Measurements from ENCODE around the gene SMNDC1.

DNA sequence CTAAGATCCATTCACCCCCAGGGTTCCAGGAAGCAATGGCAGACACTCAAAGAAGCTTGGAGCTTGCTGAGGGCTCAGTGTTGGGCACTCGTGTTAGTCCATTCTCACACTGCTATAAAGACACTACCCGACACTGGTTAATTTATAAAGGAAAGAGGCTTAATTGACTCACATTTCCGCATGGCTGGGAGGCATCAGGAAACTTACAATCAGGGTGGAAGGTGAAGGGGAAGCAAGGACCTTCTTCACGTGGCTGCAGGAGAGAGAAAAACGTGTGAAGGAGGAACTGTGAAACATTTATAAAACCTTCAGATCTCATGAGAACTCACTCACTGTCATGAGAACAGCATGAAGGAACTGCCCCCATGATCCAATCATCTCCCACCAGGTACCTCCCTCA, 44.7 kb upstream of the SMNDC1 start:
- no peak for TF ChIP-seq BHLHE40 (IDR thresholded peaks at IDR 0.05; ENCODE audit: low read depth, low read length)
- TF ChIP-seq, protein P1, sequence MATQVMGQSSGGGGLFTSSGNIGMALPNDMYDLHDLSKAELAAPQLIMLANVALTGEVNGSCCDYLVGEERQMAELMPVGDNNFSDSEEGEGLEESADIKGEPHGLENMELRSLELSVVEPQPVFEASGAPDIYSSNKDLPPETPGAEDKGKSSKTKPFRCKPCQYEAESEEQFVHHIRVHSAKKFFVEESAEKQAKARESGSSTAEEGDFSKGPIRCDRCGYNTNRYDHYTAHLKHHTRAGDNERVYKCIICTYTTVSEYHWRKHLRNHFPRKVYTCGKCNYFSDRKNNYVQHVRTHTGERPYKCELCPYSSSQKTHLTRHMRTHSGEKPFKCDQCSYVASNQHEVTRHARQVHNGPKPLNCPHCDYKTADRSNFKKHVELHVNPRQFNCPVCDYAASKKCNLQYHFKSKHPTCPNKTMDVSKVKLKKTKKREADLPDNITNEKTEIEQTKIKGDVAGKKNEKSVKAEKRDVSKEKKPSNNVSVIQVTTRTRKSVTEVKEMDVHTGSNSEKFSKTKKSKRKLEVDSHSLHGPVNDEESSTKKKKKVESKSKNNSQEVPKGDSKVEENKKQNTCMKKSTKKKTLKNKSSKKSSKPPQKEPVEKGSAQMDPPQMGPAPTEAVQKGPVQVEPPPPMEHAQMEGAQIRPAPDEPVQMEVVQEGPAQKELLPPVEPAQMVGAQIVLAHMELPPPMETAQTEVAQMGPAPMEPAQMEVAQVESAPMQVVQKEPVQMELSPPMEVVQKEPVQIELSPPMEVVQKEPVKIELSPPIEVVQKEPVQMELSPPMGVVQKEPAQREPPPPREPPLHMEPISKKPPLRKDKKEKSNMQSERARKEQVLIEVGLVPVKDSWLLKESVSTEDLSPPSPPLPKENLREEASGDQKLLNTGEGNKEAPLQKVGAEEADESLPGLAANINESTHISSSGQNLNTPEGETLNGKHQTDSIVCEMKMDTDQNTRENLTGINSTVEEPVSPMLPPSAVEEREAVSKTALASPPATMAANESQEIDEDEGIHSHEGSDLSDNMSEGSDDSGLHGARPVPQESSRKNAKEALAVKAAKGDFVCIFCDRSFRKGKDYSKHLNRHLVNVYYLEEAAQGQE (IDR thresholded peaks at IDR 0.05): no peak
- TF ChIP-seq JUN (IDR thresholded peaks at IDR 0.05): no peak
- no peak for TF ChIP-seq ESRRA (IDR thresholded peaks at IDR 0.05; ENCODE audit: borderline replicate concordance, low read length)
- no peak for TF ChIP-seq EP300 (IDR thresholded peaks at IDR 0.05)
- no peak for TF ChIP-seq CHD2 (IDR thresholded peaks at IDR 0.05; ENCODE audit: low read length, partially characterized antibody)
- TF ChIP-seq, protein P2, sequence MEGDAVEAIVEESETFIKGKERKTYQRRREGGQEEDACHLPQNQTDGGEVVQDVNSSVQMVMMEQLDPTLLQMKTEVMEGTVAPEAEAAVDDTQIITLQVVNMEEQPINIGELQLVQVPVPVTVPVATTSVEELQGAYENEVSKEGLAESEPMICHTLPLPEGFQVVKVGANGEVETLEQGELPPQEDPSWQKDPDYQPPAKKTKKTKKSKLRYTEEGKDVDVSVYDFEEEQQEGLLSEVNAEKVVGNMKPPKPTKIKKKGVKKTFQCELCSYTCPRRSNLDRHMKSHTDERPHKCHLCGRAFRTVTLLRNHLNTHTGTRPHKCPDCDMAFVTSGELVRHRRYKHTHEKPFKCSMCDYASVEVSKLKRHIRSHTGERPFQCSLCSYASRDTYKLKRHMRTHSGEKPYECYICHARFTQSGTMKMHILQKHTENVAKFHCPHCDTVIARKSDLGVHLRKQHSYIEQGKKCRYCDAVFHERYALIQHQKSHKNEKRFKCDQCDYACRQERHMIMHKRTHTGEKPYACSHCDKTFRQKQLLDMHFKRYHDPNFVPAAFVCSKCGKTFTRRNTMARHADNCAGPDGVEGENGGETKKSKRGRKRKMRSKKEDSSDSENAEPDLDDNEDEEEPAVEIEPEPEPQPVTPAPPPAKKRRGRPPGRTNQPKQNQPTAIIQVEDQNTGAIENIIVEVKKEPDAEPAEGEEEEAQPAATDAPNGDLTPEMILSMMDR (IDR thresholded peaks at IDR 0.05): no peak
